ENCODE data around the gene ADGRG2. TPM values are rescaled to one million over a fixed set of nuclear protein-coding genes. Genes with fewer than 3 reads are reported as not detected.
A peak's percentile ranks its signal among the peaks of the same experiment; 100 is the strongest.

ADGRG2 gene
- total RNA-seq, 4 donors from 2014 or later, result 1.8 to 4.3 (median 3.2) TPM

DNA sequence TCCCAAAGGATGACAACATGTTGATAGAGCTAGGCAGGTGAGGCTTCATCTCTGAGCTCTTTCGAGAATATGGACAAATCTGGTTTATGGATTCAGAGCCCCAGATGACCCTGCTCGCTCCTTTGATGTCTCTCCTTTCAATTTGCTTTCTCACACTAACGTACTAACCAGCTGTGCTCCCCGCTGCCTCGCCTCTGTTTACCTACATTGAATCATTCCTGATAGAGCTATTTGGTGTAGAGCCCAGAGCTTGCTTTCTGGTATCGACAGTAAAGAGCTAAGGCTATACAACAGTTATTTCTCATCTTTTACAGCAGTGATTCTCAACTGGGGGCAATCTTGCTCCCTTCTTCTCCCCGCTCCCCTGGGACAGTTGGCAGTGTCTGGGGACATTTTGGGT lies 129.4 kb downstream of the ADGRG2 start:
- H3K27ac ChIP-seq, result no peak overlapping the region
- no peaks in the 10 kb centered on the region for H3K9me3 ChIP-seq
- TF ChIP-seq POLR2A (IDR thresholded peaks at IDR 0.05), result no peak
- TF ChIP-seq, protein P1, sequence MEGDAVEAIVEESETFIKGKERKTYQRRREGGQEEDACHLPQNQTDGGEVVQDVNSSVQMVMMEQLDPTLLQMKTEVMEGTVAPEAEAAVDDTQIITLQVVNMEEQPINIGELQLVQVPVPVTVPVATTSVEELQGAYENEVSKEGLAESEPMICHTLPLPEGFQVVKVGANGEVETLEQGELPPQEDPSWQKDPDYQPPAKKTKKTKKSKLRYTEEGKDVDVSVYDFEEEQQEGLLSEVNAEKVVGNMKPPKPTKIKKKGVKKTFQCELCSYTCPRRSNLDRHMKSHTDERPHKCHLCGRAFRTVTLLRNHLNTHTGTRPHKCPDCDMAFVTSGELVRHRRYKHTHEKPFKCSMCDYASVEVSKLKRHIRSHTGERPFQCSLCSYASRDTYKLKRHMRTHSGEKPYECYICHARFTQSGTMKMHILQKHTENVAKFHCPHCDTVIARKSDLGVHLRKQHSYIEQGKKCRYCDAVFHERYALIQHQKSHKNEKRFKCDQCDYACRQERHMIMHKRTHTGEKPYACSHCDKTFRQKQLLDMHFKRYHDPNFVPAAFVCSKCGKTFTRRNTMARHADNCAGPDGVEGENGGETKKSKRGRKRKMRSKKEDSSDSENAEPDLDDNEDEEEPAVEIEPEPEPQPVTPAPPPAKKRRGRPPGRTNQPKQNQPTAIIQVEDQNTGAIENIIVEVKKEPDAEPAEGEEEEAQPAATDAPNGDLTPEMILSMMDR (IDR thresholded peaks at IDR 0.05), result no peak
- 96 to 98% methylated on average over 6 to 7 of the region's 7 CpGs for WGBS, 2 donors
- no peaks in the 10 kb centered on the region for H3K27me3 ChIP-seq
- H3K4me3 ChIP-seq (replicated peaks in 1 of 3), result no peak overlapping the region
- DNase-seq, result no peak
- H3K36me3 ChIP-seq, result no peaks in the 10 kb centered on the region
- peaks cover 4 to 5% of the 10 kb centered on the region in 2 donors for H3K4me1 ChIP-seq
- intact Hi-C loops (cut with DNase I), result no loop called here

DNA sequence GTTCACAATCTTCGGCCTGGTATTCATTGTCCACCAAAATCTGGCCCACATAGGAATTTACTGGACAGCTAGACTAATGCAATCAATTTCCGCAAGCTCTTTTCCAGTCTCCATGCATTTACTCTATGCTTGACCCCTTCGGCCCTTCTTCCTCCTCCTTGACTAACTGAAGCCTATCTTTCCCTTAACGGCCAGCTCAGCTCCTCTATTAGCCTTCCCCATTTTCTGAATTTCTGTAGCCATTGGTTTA lies 137.2 kb downstream of the ADGRG2 start:
- Histone ChIP-seq H3K9me3 (no peaks in the 10 kb centered on the region), H3K27ac (peak overlapping the region; percentile 83 to 92 (median 85)), H3K36me3 (no peaks in the 10 kb centered on the region), H3K4me3 (replicated peaks in 1 of 3) (peak overlapping the region in 2 of 3 donors; percentile 49 to 58), H3K4me1 (peaks cover 0 to 10% of the 10 kb centered on the region in 2 donors), H3K27me3 (no peaks in the 10 kb centered on the region)
- 3 to 4% methylated on average over 4 of the region's 4 CpGs for WGBS, 2 donors
- TF ChIP-seq, protein P1 (IDR thresholded peaks at IDR 0.05), result no peak
- no peak for TF ChIP-seq POLR2A (IDR thresholded peaks at IDR 0.05)
- DNase-seq, result no peak
- intact Hi-C loops (cut with DNase I), result no loop called here

GRCh38 chrX:18984381-18985185 lies 137.7 kb downstream of the ADGRG2 start:
- H3K9me3 ChIP-seq, result no peaks in the 10 kb centered on the region
- DNase-seq, result peak; percentile 85 to 87
- H3K4me1 ChIP-seq, result peaks cover 0 to 10% of the 10 kb centered on the region in 2 donors
- intact Hi-C loops (cut with DNase I), result no loop called here
- H3K27ac ChIP-seq, result peak overlapping the region; percentile 83 to 92 (median 85)
- no peaks in the 10 kb centered on the region for H3K36me3 ChIP-seq
- no peaks in the 10 kb centered on the region for H3K27me3 ChIP-seq
- peak overlapping the region in 2 of 3 donors; percentile 49 to 58 for H3K4me3 ChIP-seq (replicated peaks in 1 of 3)
- 0% methylated on average over 1 of the region's 71 CpGs; no CpG with 5 or more reads in 1 of the 2 donors for WGBS, 2 donors
- TF ChIP-seq POLR2A (IDR thresholded peaks at IDR 0.05), result peak in 1 of 2 donors; percentile 38
- TF ChIP-seq, protein P1 (IDR thresholded peaks at IDR 0.05), result peak in 5 of 6 experiments; percentile 18 to 62 (median 52)

DNA sequence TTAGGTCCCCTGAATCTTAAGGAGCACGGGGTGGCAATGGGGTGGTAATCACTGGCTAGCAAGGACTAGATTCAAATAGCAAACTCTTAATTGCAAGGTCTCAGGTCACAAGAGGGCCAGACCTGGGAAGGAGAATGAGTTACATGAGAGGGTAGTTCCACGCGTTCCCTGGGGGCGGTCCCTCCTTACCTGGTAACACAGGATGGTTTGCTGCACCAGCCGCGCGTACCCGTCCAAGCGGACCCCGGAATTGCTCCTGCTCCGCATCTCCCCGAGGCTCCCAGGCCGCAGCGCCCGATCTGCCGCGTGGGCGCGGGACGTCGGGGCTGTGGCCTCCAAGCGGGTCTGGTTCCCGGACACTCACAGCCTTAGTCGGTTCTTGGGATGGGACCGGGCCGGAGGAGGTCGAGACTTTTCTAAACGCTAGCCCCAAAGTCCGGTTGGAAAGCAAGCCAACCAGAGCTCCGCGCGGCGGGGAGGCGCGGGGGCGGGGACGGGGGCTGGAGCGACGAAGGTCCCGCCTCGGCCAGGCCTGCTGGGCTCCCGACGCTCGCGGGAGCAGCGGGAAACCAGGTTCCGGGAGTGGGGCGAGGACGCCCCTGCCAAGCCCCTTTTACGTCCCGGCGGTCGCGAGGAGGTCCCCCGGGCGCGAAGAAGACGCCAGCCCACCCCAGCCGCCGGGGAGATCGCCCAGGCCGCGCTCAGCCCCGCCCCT lies 138.4 kb downstream of the ADGRG2 start, which contains the start of gene PHKA2:
TSS of gene PHKA2 (minus strand) at position 449 of the 715 bp plus-strand sequence. CDS start at position 267, 182 bp downstream.
- no peak for TF ChIP-seq POLR2A (IDR thresholded peaks at IDR 0.05)
- TF ChIP-seq, protein P1 (IDR thresholded peaks at IDR 0.05), result no peak
- Histone ChIP-seq H3K27ac (peak within 1 kb of the TSS; percentile 83 to 92 (median 85)), H3K4me1 (peaks cover 0 to 10% of the 10 kb centered on the region in 2 donors), H3K9me3 (no peaks in the 10 kb centered on the region), H3K27me3 (no peaks in the 10 kb centered on the region), H3K36me3 (no peaks in the 10 kb centered on the region), H3K4me3 (replicated peaks in 1 of 3) (peak within 1 kb of the TSS in 2 of 3 donors; percentile 49 to 58)
- intact Hi-C loops (cut with DNase I), result no loop called here
- peak; percentile 54 to 55 for DNase-seq
- WGBS, 2 donors, result 0% methylated on average over 2 to 3 of the region's 64 CpGs

All from thyroid gland (tissue), 4 donors.